GM10248 (cell line): Measurements from ENCODE around the gene THRSP.

Source experiments
- CTCF ChIA-PET: fragments of 300-600 bp; sonication (Branson Sonifier 250); formaldehyde crosslinking; extraction: SDS; loops from one replicate; lab custom pipeline; 2021; ENCODE audit warnings: antibody characterized with exemption; lab: Yijun Ruan, JAX
- POLR2A ChIA-PET: fragments of 350-650 bp; sonication (Branson Sonifier 250); formaldehyde crosslinking; extraction: SDS; loops from one replicate; lab custom pipeline; 2020; ENCODE audit warnings: antibody characterized with exemption; lab: Yijun Ruan, JAX
- DNase-seq: peaks from one replicate; pipeline ENCODE4 v3.0.0; 2012; ENCODE audit errors: extremely low spot score
- TF ChIP-seq, protein P1 (sequence below): IDR thresholded peaks from 2 replicates; pipeline ENCODE4 v1.5.1; 2012; ENCODE audit warnings: mild to moderate bottlenecking, low read depth; ENCODE audit errors: extremely low read depth, missing control alignments, control extremely low read depth

The THRSP gene

DNA sequence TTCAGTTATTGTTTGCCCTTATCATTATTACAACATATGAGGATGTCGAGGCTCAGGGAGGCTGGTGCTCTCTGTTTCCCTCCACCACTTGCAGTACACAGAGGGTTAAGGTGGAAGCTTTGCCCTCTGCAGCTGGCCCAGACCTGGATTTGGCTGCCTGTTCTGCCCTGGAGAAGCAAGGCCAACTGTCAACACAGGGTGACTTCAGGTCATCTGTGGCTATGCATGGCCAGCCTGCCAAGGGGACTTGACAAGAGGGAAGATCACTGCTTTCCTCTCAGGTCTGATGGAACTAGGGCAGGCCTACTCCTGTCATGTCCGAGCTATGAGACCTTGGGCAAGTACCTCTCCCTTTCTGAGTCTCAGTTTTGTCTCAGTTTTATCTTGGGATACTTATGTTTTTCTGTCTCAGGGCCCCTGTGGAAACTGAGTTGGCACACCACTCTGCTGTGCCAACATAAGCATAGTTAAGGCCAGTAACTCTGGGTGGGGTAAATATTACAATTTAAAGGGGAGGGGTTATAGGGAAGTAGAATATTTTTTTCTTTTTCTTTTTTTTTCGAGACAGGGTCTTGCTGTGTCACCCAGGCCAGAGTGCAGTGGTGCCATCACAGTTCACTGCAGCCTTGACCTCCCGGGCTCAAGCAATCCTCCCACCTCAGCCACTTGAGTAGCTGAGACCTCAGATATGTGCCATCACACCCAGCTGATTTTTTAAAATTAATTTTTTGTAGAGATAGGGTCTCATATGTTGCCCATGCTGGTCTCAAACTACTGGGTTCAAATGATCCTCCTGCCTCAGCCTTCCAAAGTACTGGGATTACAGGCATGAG, 2.4 kb upstream of the THRSP start:
- DNase-seq: peak; percentile 9
- TF ChIP-seq, protein P1, sequence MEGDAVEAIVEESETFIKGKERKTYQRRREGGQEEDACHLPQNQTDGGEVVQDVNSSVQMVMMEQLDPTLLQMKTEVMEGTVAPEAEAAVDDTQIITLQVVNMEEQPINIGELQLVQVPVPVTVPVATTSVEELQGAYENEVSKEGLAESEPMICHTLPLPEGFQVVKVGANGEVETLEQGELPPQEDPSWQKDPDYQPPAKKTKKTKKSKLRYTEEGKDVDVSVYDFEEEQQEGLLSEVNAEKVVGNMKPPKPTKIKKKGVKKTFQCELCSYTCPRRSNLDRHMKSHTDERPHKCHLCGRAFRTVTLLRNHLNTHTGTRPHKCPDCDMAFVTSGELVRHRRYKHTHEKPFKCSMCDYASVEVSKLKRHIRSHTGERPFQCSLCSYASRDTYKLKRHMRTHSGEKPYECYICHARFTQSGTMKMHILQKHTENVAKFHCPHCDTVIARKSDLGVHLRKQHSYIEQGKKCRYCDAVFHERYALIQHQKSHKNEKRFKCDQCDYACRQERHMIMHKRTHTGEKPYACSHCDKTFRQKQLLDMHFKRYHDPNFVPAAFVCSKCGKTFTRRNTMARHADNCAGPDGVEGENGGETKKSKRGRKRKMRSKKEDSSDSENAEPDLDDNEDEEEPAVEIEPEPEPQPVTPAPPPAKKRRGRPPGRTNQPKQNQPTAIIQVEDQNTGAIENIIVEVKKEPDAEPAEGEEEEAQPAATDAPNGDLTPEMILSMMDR: no peak
- CTCF ChIA-PET: interaction anchor here (0.7 to 1.9 kb wide), 4 partner anchors 14 to 20 kb away, joined by 3 to 7 read pairs (median 4); partner anchors contain the start of gene NDUFC2
- POLR2A ChIA-PET: interaction anchor here (0.7 kb wide), 1 partner anchor 11 kb away, joined by 8 read pairs; no protein-coding TSS in a partner anchor

DNA sequence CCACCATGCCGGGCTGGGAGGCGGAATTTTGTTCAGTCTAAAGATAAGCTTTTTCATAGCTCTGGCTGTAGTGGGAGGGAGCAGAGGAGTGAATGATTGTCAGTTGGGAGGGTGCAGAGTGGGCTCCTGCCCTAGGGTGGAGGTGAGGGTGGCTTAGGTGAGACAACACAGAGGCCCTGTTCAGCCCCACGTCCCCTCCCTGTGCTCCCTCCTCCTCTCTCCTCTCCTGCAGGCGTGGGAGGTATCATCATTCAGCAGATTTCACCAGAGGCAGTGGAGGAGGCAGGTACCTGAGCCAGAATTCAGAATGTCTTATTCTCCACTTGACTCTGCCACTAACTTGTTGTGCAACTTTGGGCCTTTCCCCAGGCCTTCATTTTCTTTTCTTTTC, 1.7 kb upstream of the THRSP start:
- DNase-seq: no peak
- ChIA-PET POLR2A (no interaction called here), CTCF (interaction anchor here (0.7 to 1.9 kb wide), 2 partner anchors 14 to 21 kb away, joined by 3 to 7 read pairs; no protein-coding TSS in a partner anchor)
- TF ChIP-seq, protein P1: no peak

DNA sequence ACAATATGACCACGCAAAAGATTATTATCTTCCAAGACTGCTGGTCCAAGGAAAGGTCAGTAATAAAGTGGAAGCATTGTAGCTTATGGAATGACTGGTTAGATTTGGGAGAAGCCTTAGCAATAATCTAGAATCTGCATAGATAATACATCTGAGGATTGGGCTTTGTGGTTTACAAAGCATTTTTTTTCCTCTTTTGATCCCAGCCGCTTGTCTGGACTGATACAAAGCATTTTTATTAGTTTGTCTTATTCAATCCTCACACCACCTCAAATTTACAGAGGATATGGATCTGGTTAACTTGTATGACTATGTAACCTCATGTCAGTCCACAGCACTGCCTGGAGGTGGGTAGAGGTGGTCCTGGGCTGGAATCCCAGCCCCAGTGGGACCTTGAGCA, 990 bp upstream of the THRSP start:
- ChIA-PET POLR2A (no interaction called here), CTCF (interaction anchor here (1.3 kb wide), 1 partner anchor 17 kb away, joined by 6 read pairs; no protein-coding TSS in a partner anchor)
- no peak for DNase-seq
- TF ChIP-seq, protein P1: no peak

DNA sequence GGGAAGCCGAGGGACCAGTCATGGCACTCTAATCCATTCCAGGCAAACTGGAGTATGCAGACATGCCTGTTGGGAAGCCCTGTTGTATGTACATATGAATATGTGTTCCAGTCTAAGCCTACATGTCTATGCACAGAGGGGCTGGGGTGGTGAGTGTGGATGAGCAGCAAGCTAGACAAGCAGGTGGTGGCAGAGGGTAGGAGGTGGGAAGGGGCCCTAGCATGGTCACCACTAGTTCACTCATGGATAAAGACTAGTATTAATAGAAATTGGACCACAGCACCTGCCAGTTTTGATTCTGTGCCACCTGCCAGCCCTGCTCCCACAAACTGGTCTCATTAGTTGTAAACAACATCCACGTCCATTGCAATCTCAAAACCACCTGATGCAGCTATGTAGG, 1.5 kb downstream of the THRSP start:
- ChIA-PET POLR2A (no interaction called here), CTCF (interaction anchor here (0.9 to 1.9 kb wide), 2 partner anchors 11 to 20 kb away, joined by 4 to 7 read pairs; no protein-coding TSS in a partner anchor)
- TF ChIP-seq, protein P1: no peak
- DNase-seq: no peak

DNA sequence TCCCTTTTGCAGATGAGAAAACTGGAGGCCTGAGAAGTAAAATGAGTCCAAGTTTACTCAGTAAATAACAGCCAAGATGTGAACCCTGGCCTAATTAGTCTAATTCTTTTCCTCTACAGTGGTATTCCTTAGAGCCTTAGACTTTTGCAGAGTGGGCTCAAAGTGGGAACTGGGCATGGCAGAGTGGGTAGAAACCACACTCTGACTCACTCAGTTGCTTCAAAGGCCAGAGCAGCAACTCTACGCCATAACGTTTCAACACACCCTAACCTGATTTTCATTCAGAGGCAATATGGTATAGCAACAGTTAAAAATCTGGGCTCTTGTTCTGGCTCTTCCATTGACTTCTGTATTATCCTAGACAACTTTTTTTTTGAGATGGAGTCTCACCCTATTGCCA, 2.8 kb downstream of the THRSP start:
- no peak for DNase-seq
- TF ChIP-seq, protein P1: no peak
- CTCF ChIA-PET: interaction anchor here (0.9 to 1.9 kb wide), 2 partner anchors 10 to 21 kb away, joined by 4 to 7 read pairs; no protein-coding TSS in a partner anchor
- POLR2A ChIA-PET: no interaction called here

DNA sequence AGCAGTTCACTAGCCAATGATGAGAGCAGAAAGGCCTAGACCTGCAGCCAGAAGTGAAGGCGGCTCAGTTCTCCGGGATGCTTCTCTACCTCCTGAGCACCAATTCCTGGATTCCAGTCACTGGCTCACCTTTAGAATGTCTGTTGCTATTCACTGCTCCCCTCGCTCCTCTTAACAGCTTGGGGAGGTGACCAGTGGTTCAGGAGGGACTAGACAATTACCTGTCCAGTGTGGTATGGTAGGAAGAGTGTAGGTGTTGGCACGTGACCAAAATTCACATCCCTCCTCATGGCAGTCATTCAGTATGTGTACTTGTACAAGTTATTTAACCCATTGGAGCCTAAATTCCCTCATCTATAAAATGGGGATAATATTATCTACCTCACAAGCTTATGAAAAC, 4.0 kb downstream of the THRSP start:
- no peak for DNase-seq
- TF ChIP-seq, protein P1: no peak
- ChIA-PET POLR2A (no interaction called here), CTCF (interaction anchor here (1.3 to 1.7 kb wide), 2 partner anchors 9 to 22 kb away, joined by 3 to 5 read pairs; no protein-coding TSS in a partner anchor)
